ENCODE data around the gene TYK2. TPM values are rescaled to one million over a fixed set of nuclear protein-coding genes. Genes with fewer than 3 reads are reported as not detected.

TYK2 gene
- total and polyA plus RNA-seq, 9 of the 15 experiments (the other 6 are each of a cell fraction or from before 2014, with no cell fraction given) = 15.0 to 182 (median 85.9) TPM

- TF ChIP-seq REST (IDR thresholded peaks at IDR 0.05; ENCODE audit: borderline replicate concordance) (no peak), REST (CRISPR knock-in tag; IDR thresholded peaks at IDR 0.05; ENCODE audit: low read depth) (no peak), NFIC (IDR thresholded peaks at IDR 0.05) (no peak), RREB1 (CRISPR knock-in tag; IDR thresholded peaks at IDR 0.05) (no peak), KLF6 (CRISPR knock-in tag; IDR thresholded peaks at IDR 0.05; ENCODE audit: borderline replicate concordance) (no peak), ERF (CRISPR knock-in tag; IDR thresholded peaks at IDR 0.05) (0 out of 2 replicates have a peak, but pooled peaks have one; percentile 7), NCOA1 (IDR thresholded peaks at IDR 0.05; ENCODE audit: low read depth) (no peak), UBTF (IDR thresholded peaks at IDR 0.05; ENCODE audit: borderline replicate concordance in 1 of 2, low read depth in 2 of 2, low read length in 2 of 2) (no peak), FOSL1 (tag; conservative IDR thresholded peaks at IDR 0.05) (no peak), MXD1 (CRISPR knock-in tag; IDR thresholded peaks at IDR 0.05; ENCODE audit: borderline replicate concordance, poor library complexity, severe bottlenecking) (no peak), SMARCE1 (IDR thresholded peaks at IDR 0.05) (0 out of 2 replicates have a peak, but pooled peaks have one; percentile 19), RBM34 (IDR thresholded peaks at IDR 0.05; ENCODE audit: borderline replicate concordance, insufficient read depth, low read length) (no peak)
Observed at GRCh38 chr19:10416083-10416379, 35.7 kb upstream of the TYK2 start (continued).

All from K562 (cell line).